Measurements from ENCODE around the gene CARMIL3.
"Not testable (repeated sequence)": the region's sequence is repeated elsewhere in the genome, so short reads cannot be mapped to it uniquely, and the experiment has no call there.

The CARMIL3 gene

DNA sequence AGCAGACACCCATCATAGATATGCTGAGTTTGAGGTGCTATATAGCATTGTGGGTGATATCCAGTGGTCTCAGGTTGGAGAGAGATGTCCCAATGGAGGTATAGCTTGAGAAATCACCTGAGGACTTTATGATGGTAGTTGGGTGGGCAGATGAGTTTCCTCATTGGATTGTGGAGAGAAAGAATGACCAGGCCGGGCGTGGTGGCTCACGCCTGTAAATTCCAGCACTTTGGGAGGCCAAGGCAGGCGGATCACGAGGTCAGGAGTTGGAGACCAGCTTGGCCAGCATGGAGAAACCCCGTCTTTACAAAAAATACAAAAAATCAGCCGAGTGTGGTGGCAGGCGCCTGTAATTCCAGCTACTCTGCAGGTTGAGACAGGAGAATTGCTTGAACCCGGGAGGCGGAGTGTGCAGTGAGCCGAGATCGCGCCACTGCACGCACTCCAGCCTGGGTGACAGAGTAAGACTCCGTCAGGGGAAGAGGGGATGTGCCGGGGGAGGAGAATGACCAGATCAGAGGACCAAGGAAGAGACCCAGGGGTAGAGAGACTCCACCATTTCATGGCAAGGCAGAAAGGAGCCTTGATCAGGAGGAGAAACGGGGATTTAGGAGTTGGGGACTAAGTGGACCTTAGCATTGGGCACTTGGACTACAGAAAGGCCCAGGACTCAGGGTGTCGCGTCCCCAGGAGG is 41.5 kb downstream of the CARMIL3 start:
- no peak for DNase-seq

DNA sequence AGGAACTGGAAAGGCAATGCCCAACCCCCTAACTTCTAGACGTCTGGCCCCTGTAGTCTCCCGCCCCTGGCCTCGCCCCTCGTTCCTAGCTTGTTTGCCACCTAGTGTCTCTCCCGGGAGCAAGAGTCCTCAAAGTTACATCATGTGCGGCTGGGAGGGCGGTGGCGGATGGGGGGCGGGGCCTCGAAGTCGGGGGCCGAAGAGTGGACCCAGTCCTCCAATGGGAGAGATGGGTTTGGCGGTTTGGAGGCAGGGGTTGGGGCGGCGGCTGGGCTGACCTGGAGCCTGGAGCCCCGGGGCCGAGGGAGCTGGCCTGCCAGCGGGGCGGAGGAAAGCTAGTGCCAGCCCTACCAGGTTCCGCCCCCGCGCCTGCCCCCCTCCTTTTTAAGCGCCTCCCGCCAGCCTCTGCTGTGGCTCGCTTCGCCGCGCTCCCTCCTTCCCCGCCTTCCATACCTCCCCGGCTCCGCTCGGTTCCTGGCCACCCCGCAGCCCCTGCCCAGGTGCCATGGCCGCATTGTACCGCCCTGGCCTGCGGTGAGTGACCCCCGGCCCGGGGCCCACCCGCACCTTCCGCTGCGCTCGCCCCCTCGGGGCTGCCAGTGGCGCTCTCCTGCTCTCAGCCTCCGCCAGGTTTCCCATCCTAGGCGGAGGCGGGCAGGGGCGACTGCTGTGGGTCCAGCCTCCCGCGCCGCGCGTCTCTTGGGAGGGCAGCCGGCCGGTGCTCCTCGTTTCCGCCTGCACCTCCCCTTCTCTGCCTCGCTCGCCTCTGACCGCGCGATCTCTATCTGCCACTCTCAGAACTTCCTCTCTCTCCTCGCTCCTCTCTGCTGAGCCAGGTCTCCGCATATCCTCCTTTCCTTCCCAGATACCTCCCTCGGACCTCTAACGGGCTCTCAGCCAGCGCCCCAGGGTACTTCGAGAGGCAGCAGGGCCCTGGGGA is 42.4 kb downstream of the CARMIL3 start, which contains the start of gene PCK2:
Gene PCK2 (plus strand): TSS at position 411 of the 940 bp plus-strand sequence. CDS start 95 bp downstream, at position 506.
- DNase-seq: peak in 54 of 58 donors; percentile 28 to 86 (median 68)

- DNase-seq: peak in 1 of 58 donors; percentile 60
These were observed 43.0 kb downstream of the CARMIL3 start for GRCh38 chr14:24094841-24095270.

DNA sequence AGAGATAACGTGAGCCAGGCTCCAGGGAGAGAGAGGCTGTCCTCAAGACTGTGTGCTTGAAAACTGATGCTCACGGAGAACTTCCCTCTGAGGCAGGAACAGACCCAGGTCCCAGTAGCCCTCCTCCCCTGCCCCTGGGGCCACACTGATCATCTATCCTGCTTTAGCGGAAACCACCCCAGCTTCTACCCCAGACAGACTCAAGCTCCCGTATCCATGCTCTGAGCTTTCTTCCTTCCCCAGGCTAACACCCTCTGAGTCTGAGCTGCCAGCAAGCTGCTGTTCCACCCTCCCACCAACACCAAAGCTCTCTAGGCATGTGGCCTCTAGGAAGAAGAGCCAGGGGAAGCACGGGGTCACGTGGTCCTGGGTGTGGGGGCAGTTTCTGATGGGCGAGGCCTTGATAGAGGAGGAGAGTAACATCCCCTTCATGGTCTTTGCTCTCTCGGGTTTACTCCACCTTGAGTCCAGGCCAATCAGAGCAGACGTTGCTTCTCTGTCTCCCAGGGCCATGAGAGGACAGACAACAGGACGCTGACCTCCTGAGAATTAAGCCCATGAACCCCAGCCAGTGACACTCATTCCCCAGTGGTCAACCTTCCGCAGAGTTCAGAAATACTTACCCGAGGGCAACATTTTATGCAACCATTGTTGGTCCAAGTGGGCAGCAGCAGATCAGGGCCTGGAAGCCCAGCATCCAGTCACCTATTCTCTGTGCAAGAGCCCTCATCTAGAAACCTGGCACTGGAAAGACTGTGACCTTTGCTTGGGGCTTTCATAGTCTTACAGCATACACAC is 43.7 kb downstream of the CARMIL3 start:
- DNase-seq: peak in 10 of 58 donors; percentile 11 to 23 (median 18)

GRCh38 chr14:24096545-24097181 is 44.9 kb downstream of the CARMIL3 start:
- no peak for DNase-seq

DNA sequence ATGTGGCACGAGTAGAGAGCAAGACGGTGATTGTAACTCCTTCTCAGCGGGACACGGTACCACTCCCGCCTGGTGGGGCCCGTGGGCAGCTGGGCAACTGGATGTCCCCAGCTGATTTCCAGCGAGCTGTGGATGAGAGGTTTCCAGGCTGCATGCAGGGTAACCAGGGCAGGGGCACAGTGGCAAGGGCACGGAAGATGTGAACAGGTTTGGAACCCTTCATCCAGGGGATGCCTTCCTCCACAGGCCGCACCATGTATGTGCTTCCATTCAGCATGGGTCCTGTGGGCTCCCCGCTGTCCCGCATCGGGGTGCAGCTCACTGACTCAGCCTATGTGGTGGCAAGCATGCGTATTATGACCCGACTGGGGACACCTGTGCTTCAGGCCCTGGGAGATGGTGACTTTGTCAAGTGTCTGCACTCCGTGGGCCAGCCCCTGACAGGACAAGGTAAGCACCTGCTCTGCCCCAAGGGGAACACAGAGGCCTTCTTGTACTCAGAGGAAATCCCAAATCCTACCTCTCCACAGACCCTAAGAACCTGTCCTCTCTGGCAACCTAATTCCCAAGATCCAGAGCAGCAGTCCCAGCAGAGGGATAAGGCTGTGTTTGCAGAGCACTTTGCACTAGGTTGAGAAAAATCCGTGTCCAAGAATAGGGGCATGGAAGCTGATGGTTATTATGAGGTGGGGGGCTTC is 46.6 kb downstream of the CARMIL3 start:
- no peak for DNase-seq

DNA sequence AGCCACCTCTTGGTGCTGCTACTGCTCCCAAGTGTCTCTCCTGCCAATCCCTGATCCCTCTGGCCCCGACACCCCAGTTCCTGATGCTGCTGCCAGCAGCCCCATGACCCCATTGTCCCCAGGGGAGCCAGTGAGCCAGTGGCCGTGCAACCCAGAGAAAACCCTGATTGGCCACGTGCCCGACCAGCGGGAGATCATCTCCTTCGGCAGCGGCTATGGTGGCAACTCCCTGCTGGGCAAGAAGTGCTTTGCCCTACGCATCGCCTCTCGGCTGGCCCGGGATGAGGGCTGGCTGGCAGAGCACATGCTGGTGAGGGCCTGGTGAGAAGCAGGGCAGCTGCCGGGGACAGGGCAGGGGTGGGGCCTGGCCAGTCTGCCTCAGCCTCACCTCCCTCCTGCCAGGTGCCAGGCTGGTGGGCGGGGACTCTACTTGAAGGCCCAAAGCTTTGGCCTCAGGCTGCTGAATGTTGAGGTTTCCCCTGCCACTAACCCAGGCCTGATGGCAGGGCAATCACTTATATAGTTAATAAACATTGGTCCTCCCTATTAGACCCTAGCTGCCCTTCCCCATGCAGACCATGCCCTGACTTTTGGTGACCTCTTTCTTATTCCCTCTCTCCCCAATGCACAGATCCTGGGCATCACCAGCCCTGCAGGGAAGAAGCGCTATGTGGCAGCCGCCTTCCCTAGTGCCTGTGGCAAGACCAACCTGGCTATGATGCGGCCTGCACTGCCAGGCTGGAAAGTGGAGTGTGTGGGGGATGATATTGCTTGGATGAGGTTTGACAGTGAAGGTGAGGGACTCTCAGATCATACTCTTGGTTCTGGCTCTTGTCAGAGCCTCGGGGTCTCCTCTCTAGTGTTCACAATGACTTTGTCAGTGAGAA is 47.4 kb downstream of the CARMIL3 start:
- peak in 7 of 58 donors; percentile 4 to 60 (median 27) for DNase-seq

- no peak for DNase-seq
These were observed 48.6 kb downstream of the CARMIL3 start for GRCh38 chr14:24100197-24100981.

DNA sequence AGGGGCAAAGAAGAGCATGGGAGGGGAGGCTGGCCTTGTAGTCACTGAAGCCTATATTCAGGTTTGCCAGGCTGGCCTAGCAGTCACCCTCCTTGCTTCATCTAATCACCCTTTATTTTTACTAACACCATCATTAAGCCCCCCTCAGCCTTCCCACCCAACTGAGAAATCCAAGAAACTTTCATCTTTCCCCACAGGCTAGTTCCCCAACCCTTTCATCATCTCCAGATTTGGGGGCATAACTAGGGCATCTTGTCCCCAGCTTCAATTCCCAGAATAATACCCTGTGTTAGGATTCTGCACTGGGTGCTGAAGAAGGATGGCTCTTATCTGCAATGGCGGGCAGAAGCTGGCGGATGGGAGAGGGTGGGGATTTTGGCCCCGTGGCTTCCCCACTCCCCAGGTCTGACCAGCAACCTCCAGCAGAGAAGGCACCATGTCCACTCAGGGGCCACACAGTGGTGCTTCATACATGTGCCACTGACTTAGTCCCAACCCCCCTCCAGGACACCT is 49.2 kb downstream of the CARMIL3 start:
- DNase-seq: no peak

- DNase-seq: no peak
These were observed 50.7 kb downstream of the CARMIL3 start for GRCh38 chr14:24102357-24103048.

DNA sequence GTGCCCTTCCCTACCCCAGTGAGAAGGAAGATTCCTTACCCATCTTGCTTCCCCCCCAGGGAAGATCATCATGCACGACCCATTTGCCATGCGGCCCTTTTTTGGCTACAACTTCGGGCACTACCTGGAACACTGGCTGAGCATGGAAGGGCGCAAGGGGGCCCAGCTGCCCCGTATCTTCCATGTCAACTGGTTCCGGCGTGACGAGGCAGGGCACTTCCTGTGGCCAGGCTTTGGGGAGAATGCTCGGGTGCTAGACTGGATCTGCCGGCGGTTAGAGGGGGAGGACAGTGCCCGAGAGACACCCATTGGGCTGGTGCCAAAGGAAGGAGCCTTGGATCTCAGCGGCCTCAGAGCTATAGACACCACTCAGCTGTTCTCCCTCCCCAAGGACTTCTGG is 51.6 kb downstream of the CARMIL3 start:
- DNase-seq: no peak

DNA sequence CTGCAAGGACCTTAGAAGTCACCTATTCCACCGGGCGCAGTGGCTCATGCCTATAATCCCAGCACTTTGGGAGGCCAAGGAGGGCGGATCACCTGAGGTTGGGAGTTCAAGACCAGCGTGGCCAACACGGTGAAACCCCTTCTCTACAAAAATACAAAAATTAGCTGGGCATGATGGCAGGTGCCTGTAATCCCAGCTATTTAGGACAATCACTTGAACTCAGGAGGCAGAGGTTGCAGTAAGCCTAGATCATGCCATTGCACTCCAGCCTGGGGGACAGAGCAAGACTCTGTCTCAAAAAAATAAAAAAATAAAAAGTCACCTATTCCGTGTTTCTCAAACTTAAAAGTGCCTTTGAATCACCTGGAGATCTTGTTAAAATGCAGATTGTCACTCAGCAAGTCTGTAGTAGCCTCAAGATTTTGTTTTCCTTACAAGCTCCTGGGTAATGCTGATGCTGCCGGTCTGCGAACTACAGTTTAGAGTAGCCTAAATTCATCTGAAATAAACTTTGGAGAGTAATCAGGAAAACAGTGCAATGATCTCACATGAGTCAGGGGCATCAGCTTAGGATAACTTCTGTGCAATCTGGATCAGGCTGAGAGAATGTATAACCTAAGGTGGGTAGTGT is 53.9 kb downstream of the CARMIL3 start:
- DNase-seq: not testable (repeated sequence)

- DNase-seq: no peak
These were observed 55.0 kb downstream of the CARMIL3 start for GRCh38 chr14:24106672-24107271.

DNA sequence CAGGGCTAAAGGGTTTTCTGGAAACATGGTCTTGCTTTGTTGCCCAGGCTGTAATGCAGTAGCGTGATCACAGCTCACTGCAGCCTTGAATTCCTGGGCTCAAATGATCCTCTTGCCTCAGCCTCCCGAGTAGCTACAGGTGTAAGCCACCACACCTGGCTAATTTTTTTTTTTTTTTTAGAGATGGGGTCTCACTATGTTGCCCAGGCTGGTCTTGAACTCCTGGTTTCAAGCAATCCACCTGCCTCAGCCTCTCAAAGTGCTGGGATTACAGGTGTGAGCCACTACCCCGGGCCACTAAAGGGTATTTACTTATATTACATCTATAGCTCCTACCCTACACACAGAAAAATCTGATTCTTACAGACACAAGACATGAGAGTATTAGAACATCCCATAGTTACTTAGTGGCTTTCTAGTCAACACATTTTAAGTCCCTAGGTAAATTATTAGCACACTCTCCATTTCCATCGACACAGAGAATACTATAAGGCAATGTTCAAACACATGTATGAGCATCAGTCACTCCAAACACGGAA is 56.6 kb downstream of the CARMIL3 start:
- no peak for DNase-seq

DNA sequence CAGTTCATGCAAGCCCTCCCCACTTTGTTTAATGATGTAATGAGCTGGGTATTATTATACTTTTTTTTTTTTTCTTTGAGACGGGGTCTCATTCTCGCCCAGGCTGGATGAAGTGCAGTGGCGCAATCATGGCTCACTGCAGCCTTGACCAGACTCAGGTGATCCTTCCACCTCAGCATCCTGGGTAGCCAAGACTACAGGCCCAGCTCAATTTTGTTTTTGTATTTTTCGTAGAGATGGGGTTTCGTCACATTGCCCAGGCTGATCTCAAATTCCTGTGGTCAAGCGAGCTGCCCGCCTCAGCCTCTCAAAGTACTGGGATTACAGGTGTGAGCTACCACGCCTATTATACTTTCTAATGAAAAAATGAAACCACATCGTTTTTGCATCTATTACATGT is 58.3 kb downstream of the CARMIL3 start:
- DNase-seq: no peak

DNA sequence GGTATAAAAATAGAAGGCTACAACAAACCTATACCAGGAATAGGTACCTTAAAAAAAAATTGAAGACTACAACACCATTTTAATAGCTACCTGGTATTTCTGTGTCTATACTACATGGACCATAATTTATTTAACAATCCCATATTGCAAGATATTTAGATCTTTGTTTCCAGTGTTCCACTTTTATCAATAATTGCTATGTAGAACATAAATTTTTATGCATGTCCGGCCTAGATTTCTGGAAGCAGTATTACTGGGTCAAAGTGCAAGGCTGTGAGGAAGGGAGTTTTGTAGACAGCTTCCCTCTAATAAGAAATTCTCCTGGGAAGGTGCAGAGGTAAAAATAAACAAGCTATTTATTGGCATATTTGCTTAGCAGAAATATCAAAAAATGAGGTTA is 58.7 kb downstream of the CARMIL3 start:
- no peak for DNase-seq
